Caki2 (cell line): ENCODE results near the gene SGCD. TPM values are rescaled to one million over a fixed set of nuclear protein-coding genes. Genes with fewer than 3 reads are reported as not detected.
A peak's percentile ranks its signal among the peaks of the same experiment; 100 is the strongest.

Experiments
- DNase-seq: peaks from one replicate; pipeline ENCODE4 v3.0.0-alpha.2; 2015; ENCODE audit warnings: low read depth
- in situ Hi-C: cut with HindIII; loops from 2 replicates; pipeline ENCODE4 v1.10.0; 2016; ENCODE audit warnings: low sequenced_read_pairs, low pct_unique_long_range_greater_than_20kb, mixed read lengths
- total RNA-seq: library from RNA; depleted of rRNA; stranded (reverse); fragments of >200 nt; shearing (Covaris generic); gene quantifications from 2 replicates; pipeline ENCODE4 v1.2.3, GENCODE V29; 2014; ENCODE audit warnings: low replicate concordance

The SGCD gene
- total RNA-seq, 1 experiment from 2014 or later: not detected

DNA sequence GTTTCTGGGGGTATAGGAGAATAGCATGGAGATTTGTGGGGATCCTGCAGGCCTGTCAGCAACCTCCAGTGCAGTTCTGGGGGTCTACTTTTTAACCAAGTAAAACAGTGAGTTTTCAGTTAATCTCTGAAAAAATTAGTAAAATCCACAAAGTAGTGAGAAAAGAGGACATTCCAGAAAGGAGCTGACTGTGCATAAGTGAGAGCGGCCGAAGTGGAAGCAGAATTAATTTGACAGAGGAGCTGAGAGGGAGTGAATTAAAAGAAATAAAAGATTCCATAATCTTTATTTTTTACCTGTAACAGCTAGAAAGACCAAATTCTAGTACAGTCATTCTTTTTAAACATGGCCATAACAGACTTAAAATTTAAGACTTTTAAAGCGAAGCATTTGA is 149.2 kb downstream of the SGCD start:
- in situ Hi-C loops: no loop called here
- no peak for DNase-seq

DNA sequence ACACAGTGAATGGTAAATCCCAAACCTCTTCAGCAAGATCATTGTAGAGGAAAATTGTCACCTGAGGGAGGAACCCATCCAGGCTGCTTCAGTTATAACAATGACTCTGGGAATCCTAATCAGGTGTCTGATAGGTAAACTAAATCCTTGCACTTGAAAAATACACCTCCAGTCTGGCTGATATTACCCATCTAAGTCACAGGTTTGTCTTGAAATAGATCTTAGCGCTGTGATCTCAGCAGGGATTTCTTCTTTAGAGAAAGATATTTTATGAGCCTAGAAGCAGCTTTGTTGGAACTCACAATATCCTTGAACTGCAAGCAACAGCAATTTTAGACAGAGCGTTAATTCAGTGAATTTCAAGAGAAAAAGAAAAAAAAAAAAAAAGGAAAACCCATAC is 149.7 kb downstream of the SGCD start:
- in situ Hi-C loops: no loop called here
- no peak for DNase-seq

DNA sequence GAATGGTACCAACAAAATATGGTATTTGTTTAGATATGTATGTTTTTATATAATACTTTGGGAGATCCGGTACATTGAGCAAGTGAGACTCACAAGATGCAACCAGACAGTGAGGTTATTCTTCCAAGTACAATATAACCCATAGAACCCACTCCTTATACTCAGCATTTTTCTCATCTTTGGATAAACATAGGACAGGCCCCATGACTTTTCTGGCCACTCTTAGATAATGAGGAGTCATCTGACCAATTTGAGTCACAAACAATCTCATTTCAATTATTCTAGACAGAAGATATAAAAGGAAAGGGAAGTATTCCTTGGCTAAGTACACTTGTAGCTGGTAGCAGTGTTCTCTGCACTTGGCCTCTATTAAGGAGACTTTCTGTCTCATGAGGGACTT is 150.2 kb downstream of the SGCD start:
- in situ Hi-C loops: no loop called here
- no peak for DNase-seq

DNA sequence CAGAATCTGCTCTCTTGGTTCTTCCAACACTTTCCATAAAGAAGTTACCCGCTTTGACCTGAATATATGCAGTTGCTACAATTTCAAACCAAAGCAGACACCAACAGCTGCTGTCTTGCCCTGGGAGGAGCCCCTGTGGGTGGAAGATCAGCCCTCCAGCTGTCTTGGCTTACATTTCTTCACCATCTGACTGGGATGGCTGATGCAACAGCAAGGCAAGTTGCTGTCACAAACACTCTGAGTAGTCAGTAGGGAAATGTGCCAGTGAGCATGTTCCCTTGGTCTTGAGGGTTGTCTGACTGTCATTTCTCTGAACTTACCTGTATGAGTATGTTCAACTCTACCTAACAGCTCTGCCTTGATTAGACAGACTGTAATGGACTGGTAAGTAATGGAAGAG is 152.9 kb downstream of the SGCD start:
- in situ Hi-C loops: no loop called here
- DNase-seq: no peak

DNA sequence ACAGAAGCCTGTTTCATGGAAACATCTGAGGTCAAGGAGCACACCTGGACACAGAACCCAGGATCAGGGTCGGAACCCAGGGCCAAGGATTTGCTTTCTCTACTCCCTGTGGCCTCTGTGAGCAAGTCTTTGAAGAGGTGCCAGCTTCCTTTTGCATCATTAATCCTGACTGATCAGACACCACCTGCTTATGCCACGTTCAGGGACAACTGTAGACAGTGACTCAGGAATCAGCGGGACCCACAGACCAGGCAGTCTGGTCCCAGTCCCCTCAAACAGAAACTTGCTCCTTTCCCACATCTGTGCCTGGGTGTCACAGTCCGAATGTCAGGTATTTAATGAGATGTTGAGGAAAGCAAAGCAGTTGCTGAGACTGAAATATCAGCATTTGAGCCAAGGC is 154.8 kb downstream of the SGCD start:
- in situ Hi-C loops: no loop called here
- no peak for DNase-seq

DNA sequence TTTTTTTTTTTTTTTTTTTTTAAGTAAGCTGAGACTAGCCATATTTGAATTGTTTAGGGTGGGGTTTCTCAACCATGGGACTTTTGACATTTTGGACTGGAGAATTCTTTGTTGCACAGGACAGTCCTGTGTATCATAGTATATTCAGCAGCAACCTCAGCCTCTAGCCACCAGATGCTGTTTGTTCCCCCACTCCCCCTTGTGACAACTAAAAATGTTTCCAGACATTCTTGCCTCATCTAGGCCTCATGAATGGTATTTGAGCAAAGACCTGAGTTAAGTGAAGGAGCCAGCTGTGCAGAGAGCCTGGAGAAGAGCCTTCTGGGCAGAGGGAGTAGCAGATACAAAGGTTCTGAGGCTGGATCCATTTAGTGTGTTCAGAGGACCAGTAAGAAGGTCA is 155.9 kb downstream of the SGCD start:
- in situ Hi-C loops: no loop called here
- no peak for DNase-seq

DNA sequence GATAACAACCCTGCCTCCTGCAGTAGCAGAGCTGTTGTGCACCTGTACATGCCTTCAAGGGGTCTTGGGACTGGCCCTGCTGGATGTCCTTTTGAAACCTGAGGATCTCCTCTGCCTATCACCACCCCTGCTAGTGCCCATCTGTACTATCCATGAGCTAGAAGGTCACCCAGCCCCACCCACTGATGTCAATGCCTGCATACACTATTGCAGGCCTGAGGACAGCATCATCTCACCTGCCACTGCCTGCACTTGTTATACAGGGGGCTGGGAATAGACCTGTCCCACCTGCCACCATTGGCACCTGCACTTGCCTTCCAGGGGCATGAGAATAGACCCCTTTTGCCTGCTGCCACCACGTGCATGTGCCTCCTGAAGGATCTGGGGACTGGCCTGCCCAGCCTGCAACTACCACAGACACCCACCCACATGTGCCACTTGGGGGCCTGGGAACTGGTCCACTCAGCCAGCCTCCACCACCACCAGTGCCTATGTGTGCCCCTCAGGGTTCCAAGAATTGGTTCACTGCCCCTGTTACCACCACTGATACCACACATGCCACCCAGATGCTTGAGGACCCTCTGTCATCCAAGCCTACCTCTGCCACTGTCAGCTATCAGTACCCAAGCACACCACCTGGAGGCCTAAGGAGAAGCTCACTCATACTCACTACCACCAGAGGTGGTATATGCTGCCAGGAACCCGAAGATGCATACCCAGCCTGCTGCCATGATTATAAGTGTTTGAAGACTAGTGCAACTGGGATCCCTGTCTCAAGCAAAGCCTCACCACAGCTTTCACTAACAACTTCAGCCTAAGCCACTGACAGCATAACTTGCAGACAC is 159.7 kb downstream of the SGCD start:
- no peak for DNase-seq
- in situ Hi-C loops: no loop called here

DNA sequence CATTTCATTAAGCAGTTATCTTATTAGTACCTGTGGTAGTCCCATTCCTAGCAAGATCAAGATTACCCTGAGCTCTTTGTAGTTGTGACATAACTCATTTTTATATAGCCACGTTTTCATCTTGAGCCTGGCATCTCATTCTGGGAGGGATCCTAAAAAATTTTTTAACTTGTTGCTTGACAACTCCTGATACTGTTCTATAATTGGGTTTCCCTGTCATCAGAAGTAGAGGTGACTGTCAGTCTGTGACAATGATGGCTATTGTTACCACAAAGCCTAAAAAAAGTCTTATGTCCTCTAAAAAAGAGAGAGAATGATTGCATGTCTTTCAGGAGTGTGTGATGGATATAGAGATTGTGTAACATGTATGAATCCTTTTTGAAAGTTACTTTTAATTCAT is 164.8 kb downstream of the SGCD start:
- in situ Hi-C loops: no loop called here
- no peak for DNase-seq

DNA sequence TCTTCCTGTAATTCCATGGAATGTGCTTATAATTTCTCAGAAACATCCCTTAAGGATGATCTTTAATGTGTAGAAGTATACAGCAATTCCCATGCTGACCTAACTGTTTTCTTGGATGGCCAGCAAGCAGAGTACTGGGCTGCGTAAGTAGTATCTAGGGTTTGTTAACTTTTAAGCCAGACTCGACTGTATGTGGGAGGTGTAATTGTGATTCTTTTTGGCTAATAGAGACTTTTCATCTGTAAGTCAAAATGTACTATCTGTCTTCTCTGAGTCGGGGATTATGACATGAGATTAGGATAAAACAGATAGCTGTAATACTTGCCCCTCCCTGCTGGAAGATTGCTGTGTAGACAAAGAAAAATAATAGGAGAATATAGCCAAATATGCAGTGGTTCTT is 169.3 kb downstream of the SGCD start:
- DNase-seq: no peak
- in situ Hi-C loops: no loop called here

DNA sequence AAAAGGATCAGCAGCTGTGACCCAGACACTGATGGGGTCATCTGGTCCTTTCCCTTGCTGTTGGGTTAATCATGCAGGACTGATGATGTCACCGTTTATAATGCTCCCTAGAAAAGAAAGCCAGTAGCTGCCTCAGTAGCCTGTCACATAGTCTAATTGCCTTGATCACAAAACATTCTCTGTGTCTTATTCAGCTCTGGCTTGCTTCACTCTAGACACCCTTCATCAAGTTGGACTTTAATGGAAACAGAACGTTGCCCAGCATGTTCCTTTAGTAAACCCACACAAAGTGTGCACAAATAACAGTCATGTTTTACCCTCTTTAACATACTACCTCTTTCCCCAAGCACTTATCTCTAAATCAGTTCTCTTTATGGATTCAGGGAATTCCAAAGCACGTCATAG is 170.8 kb downstream of the SGCD start:
- in situ Hi-C loops: no loop called here
- DNase-seq: peak; percentile 75

DNA sequence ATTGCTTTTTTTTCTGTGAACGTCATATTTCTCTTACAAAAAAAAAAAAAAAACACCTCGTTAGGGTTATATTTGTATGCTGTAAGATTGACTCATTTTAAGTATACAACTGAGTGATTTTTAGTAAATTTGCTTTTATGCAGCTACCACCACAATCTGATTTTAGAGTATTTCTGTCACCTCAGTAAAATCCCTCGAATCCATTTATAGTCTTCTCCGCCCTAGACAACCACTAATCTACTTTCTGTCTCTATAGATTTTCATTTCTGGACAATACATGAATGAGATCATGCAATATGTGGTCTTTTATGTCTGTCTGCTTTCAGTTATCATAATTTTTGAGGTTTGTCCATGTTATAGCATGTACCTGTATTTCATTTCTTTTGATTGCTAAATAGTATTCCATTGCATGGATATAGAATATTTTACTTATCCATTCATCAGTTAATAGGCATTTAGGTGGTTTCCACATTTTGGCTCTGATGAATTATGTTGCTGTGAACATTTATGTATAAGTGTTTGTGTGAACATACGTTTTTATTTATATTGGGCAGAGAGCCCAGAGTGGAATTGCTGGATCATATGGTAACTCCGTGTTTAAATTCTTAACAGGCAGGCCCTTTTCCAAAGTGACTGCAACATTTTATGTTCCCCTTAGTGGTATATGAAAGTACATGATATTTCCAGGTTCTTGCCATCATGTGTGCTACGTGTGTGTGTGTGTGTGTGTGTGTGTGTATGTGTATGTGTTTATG is 171.4 kb downstream of the SGCD start:
- in situ Hi-C loops: no loop called here
- DNase-seq: no peak

DNA sequence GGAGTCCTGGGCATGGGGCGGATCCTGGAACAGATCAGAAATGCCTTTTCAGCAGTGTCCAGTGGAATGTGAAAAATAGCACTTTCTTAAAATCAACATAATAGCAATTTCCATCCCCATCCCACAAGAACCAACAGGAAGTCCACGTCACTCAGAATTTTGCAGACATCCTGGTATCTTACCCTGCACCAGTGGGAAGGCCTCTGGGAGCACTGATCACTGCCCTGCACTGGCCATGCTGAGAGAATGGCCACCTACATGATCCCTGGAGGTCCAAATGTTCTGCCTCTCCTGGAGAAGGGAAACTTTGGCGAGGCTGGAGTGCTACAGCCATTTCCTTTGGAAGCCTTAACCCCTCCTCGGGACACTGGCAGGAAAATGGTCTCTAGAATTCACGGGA is 173.8 kb downstream of the SGCD start:
- no peak for DNase-seq
- in situ Hi-C loops: no loop called here

DNA sequence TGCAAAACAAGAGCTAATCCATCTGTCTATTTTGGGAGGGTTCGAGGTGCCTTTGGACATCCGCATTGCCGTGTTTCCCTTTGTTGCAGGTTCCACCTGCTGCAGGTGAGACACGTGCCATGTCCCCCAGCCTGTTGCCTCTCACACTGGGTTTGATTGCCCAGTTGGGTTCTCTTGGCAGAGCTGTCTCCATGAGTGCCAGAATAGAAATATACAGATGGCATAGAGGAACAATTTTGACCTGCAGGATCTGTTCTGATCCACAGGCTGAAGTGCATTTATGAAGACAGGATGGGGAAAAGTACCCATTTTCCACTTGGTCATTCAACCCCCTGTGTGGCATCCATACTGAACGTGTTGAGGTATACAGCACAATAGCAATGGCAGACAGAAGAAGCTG is 178.1 kb downstream of the SGCD start:
- in situ Hi-C loops: no loop called here

DNA sequence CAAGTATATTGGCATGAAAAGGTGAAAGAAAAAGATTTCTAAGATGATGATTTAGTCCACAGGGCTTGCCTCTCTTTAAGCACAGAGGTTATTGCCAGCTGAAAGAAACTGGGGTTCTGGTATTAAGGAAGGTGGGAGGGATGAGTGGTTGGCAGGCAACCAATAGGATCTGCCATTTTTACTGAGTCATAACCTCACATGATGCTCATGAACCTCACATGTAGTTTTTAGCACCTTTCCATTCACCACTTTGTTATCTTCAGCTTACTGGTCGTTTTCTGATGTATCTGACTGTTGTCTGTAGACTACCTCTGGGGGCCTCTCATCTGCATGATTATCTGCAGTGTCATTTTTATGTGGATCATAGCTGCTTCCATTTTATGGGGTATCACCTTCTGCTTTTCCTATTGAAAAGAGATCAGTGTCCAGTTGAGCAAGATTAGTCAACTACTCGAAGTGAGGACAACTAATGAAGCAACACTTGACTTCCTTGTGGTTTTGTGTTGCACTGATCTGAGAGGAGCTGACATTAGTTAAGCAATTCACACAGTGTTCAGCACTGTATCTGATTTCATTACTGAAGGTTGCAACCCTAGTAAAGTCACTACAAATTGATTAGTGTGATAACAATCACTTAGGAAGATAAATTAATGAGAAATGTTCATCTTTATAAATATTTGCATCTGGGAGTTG is 186.3 kb downstream of the SGCD start:
- in situ Hi-C loops: no loop called here
- DNase-seq: no peak

More for the DNA sequence above, 178.1 kb downstream of the SGCD start:
- no peak for DNase-seq

DNA sequence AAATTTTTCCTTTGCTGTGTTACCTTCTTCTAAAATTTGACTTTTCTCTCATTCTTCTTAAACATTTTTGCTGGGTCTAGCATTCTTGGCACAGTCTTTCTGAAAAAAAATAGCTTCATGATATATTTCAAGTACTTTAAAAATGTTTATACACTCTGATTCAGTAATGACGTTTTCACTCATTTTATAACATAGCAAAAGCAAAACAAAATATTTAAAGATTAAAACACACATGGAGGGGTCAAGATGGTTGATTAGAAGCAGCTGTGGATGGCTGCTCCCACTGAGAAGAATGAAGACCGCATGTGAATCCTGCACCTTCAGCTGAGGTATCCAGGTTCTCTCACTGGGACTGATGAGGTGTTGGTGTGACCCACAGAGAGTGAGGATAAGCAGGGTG is 188.2 kb downstream of the SGCD start:
- no peak for DNase-seq
- in situ Hi-C loops: no loop called here

DNA sequence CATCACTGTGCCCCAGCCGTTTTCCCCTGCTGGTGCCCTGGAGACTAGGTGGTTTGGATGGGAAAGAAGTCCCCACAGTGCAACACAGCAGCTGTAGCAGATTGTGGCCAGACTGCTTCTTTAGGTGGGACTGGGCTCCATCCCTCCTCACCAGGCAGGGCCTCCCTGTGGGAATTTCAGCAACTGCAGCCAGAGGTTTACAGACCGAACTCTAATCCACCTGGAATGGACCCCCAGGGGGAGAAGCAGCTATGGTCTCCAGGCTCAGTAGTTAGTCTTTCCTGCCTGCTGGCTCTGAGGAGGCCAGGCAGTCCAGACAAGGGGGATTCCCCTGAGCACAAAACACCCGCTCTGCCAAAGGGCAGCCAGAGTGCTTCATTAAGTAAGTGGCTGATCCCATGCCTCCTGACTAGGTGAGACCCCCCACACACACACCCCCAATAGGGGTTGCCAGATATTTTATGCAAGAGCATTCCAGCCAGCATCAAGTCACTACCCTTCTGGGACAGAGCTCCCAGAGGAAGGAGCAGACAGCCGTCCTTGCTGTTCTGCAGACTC is 188.9 kb downstream of the SGCD start:
- in situ Hi-C loops: no loop called here
- DNase-seq: no peak

DNA sequence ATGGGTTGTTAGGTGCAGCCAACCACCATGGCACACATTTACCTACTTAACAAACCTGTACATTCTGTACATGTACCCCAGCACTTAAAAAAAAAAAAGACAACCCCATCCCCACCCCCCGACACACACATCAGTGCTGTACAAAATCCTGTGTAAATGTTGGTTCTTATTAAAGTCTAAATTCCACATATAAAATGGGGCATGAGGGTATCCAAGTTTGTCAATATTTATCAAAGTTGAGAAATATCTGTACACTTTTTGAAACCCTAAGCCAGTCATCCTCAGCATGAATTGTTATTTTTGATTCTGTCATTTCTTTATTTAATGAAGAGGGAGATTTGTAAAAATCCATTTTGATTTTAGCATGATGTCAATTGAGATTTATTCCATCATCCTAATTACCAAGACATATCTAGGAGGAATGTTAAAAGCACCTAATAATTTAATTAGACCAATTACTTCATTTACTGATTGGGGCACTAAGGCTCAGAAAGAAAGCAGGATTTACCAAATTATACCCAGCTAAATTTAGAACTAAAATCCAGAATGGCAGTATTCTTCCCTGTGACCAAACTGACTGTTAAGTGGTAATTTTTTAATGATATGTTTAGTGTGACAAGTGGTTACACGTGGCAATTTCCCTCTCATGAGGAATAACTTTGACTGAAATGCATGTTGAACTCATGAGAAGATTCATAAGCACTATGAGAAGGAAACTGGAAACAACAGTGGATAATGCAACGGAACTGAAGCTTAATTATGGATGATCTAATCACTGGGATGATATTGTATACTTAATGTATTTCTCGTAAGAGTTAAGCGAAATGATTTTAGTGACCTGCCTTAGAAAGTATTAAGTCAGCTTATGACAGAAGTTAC is 195.9 kb downstream of the SGCD start:
- in situ Hi-C loops: no loop called here
- DNase-seq: no peak

DNA sequence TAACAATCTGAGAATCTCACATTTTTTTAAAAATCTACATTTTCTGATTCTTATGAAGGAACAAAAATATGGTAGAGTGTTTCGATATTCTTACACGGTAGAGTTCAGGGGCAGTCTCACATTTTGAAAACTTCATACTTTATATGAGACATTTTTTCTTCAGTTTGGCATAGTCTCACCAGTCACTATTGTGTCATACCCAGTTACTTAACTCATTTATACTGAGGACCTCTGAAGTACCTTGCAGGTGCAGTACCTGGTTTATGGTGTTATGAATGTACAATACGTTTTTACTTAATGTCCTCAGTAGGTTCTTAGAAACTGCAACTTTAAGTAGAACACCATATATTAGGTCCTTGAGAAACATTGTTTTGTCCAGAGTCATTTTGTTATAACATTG is 196.6 kb downstream of the SGCD start:
- in situ Hi-C loops: no loop called here
- no peak for DNase-seq
